Measurements from ENCODE around the gene HCN2.

DNA sequence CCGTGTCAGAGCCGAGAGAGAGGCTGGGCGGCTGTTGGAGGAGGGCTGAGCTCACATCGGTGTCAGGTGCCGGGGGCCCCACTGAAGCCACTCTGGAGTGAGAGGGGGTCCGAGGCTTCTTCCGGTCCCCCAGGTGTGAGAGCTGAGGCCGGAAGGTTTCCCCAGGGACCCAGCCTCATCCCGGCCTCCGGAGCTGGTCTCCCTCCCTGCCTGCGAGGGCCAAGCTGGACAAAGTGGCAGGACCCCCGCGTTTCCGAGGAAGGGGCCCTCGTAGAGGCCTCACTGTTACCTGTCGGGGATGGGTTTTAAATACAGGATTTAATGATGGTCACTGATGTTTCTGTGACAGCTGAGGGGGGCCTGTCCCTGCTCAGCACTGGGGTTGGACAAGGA, 6.6 kb downstream of the HCN2 start:
- TF ChIP-seq MXD4 (CRISPR knock-in tag; IDR thresholded peaks at IDR 0.05; ENCODE audit: borderline replicate concordance) (no peak), TEAD4 (CRISPR knock-in tag; IDR thresholded peaks at IDR 0.05) (no peak), CREB1 (CRISPR knock-in tag; IDR thresholded peaks at IDR 0.05) (no peak), NR3C1 (CRISPR knock-in tag; conservative IDR thresholded peaks at IDR 0.05; ENCODE audit: low read depth) (no peak), ZNF138 (CRISPR knock-in tag; conservative IDR thresholded peaks at IDR 0.05) (no peak), NFE2L1 (CRISPR knock-in tag; IDR thresholded peaks at IDR 0.05) (no peak), JUN (CRISPR knock-in tag; IDR thresholded peaks at IDR 0.05) (no peak), TP53 (CRISPR knock-in tag; IDR thresholded peaks at IDR 0.05) (no peak)
- TF ChIP-seq, protein P1, sequence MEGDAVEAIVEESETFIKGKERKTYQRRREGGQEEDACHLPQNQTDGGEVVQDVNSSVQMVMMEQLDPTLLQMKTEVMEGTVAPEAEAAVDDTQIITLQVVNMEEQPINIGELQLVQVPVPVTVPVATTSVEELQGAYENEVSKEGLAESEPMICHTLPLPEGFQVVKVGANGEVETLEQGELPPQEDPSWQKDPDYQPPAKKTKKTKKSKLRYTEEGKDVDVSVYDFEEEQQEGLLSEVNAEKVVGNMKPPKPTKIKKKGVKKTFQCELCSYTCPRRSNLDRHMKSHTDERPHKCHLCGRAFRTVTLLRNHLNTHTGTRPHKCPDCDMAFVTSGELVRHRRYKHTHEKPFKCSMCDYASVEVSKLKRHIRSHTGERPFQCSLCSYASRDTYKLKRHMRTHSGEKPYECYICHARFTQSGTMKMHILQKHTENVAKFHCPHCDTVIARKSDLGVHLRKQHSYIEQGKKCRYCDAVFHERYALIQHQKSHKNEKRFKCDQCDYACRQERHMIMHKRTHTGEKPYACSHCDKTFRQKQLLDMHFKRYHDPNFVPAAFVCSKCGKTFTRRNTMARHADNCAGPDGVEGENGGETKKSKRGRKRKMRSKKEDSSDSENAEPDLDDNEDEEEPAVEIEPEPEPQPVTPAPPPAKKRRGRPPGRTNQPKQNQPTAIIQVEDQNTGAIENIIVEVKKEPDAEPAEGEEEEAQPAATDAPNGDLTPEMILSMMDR (IDR thresholded peaks at IDR 0.05) = no peak
- TF ChIP-seq, protein P2, sequence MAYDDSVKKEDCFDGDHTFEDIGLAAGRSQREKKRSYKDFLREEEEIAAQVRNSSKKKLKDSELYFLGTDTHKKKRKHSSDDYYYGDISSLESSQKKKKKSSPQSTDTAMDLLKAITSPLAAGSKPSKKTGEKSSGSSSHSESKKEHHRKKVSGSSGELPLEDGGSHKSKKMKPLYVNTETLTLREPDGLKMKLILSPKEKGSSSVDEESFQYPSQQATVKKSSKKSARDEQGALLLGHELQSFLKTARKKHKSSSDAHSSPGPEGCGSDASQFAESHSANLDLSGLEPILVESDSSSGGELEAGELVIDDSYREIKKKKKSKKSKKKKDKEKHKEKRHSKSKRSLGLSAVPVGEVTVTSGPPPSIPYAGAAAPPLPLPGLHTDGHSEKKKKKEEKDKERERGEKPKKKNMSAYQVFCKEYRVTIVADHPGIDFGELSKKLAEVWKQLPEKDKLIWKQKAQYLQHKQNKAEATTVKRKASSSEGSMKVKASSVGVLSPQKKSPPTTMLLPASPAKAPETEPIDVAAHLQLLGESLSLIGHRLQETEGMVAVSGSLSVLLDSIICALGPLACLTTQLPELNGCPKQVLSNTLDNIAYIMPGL (CRISPR knock-in tag; IDR thresholded peaks at IDR 0.05) = no peak
- TF ChIP-seq, protein P3, sequence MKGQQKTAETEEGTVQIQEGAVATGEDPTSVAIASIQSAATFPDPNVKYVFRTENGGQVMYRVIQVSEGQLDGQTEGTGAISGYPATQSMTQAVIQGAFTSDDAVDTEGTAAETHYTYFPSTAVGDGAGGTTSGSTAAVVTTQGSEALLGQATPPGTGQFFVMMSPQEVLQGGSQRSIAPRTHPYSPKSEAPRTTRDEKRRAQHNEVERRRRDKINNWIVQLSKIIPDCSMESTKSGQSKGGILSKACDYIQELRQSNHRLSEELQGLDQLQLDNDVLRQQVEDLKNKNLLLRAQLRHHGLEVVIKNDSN (CRISPR knock-in tag; IDR thresholded peaks at IDR 0.05) = no peak
- TF ChIP-seq, protein P4, sequence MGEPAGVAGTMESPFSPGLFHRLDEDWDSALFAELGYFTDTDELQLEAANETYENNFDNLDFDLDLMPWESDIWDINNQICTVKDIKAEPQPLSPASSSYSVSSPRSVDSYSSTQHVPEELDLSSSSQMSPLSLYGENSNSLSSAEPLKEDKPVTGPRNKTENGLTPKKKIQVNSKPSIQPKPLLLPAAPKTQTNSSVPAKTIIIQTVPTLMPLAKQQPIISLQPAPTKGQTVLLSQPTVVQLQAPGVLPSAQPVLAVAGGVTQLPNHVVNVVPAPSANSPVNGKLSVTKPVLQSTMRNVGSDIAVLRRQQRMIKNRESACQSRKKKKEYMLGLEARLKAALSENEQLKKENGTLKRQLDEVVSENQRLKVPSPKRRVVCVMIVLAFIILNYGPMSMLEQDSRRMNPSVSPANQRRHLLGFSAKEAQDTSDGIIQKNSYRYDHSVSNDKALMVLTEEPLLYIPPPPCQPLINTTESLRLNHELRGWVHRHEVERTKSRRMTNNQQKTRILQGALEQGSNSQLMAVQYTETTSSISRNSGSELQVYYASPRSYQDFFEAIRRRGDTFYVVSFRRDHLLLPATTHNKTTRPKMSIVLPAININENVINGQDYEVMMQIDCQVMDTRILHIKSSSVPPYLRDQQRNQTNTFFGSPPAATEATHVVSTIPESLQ (CRISPR knock-in tag; IDR thresholded peaks at IDR 0.05) = no peak
- TF ChIP-seq, protein P5, sequence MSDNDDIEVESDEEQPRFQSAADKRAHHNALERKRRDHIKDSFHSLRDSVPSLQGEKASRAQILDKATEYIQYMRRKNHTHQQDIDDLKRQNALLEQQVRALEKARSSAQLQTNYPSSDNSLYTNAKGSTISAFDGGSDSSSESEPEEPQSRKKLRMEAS (CRISPR knock-in tag; IDR thresholded peaks at IDR 0.05) = no peak

All from WTC11 (cell line).